Activated CD4-positive, alpha-beta T cell treated with anti-CD3 and anti-CD28 coated beads for 24 hours (primary cell): ENCODE results near the gene KDSR.

ENCODE experiments used
- DNase-seq, 2 donors: peaks; one replicate each; pipeline ENCODE4 v3.0.0-alpha.2; 2020; ENCODE audit warnings: low read depth in 2 of 2

Gene KDSR

DNA sequence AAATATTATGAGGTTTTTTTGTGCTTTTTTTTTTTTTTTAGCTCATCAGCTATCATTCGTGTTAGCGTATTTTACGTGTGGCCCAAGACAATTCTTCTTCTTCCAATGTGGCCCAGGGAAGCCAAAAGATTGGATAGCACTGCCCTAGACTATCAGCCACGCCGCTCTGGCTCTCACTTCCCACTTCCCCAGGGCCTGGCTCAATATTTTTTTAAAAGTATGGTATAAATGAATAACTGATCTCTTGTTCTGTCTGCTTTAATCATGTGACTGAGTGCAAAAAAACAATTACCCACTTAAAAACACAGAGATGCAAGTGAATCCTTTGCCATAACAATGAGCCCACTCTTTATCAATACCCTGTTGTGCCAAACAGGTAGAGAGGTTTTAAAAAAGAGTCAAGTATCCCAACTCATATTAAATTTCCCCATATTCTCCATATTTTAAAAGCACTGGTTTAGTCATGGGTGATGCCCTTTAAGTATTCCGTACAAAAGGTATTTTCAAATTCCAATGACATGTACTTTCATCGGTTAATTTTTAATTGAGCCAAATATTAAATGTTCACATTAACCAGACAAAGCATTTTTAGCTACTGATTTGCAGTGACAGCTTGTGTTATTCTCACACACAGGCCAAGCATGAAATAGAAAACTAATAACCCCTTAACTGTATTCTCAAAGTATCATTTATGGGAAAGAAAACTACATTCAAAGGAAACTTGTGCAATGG lies 60.0 kb downstream of the KDSR start:
- DNase-seq: no peak

DNA sequence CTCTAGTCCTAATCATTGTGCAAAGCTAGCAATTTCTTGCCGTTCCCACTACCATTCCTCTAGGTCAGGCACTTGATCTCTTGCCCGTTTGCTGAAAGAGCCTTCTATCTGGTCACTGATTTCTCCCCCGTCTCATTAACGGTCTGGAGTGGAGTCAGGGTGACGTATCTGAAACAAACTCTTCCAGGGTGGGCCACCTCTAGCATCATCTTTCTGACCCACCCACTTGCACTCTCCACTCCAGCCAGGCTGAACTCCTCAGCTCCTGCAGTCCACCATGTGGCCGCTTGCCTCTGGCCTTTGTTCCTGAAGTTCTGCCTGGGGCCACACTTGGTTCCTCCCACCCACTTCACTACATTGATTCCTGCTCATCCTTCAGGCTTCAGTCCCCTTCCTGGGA lies 60.8 kb downstream of the KDSR start:
- no peak for DNase-seq

DNA sequence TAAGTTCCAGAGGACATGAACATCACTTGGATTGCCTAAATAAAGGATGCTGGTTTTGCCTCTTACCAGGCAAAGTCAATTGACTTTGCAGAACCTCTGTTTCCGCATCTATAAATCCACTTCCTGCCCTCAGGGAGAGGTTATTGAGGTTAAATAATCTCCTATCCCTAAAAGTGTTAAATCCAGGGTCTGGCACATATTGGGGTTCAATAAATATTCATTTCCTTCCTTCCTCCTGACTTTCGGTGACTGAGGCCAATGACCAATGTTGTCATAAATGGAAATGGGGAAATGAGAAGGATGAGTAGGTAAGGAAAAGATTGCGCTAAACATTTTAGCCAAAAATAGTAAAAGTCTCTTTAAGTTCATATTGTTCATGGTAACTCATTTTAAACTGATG lies 63.5 kb downstream of the KDSR start:
- no peak for DNase-seq

DNA sequence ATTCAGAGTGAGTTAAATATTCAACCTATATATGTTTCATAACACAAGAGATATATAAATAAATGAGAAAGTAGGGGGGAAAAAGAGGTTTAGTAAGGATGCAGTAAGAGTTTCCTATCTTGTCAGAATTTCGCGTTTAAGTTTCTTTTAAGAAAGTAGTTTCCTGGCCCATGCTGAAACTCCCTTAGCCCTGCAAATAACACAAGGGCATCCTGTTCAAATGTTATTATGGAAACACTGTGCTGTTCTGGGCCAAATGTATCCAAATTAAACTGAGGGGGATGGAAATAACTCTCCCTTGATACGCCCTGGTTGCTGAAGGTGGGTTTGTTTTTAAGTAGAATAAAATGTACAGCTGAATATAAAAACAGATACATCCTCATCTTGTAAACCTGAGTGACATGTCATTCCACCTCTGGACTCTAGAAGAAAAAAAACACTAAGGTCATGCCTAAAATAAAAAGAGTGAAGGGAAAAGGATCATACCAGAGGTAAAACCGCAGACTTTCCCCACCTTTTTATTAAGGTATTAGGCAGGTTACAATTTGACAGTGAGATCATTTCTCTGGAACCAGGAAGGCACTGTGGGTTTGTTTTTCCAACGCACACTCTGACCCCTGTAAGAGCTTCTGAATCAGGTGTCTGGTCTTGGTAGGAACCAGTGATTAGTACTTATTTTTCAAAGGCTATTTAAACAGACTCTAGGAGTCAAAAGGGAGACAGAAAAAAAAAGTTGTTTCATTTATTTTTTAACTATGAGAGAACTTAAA lies 64.2 kb downstream of the KDSR start:
- no peak for DNase-seq

DNA sequence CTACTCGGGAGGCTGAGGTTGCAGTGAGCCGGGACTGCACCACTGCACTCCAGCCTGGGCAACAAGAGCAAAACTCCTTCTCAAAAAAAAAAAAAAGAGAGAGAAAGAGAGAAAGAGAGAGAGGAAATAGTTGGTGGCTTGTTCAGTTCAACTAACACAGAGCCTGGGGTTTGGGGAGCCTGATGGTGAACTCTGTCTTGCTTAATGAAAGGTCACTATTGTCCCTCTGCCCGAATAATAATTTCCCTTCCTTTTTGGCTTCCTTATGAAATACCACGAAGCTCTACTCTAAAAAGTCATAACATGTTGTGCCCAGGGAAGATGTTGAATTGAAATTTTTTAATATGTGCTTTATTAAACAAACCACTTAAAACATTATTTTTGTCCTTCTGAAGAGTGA lies 64.8 kb downstream of the KDSR start:
- DNase-seq: no peak

DNA sequence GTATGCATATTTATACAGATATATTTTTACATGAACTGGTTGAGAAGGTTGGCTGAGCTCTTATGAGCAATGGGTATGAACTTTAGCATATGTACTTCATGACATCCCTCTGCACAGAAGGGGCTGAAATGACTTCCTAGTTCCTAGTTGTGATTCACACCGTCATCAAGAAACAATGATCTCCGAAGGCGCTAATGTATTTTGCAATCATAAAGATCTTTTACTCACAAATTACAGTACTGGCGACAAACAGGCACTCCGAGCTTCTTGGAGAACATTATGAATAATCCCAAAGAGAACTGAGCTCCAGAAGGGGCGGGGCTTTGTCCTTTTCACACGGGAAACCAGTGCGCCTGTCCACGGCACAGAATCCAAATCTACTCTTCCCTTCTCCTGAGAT lies 65.6 kb downstream of the KDSR start:
- no peak for DNase-seq

DNA sequence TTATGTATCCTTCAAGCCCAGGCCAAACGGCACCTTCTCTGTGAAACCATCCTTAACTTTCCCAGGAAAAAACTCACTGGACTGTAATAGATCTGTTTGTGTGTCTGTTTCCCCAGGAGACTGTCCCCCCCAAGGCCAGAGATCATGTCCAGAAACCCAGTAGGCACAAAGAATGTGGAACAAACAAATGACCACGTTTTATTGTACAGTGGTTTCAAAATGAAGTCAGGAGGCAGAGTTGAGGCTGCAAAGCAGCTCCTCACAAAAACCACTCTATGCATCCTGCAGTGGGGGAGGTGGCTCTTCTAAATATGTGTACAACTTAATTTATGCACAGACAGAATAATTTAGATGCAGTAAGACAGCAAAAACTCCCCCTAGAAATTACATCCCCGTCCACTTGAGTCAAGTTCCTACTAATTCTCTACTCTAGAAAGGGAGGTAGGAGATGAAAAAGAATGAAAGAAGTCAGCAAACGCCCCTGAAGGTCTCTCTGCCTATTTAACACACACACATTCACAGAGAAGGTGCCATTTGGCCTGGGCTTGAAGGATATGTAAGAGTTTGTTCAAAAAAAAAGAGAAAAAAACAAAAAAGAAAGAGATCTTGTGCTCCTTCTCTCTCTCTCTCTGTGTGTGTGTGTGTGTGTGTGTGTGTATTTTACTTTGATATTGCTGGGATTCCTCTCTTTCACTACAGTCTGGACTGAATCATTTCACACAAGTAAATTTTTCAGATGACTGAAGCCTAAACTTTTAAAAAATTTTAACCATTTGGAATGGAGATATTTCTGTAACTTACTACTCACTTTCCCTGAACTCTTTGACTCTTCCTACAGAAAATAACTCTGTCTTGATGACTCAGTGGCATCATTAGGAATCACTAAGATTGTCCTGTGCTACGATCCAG lies 66.9 kb downstream of the KDSR start:
- DNase-seq: no peak

DNA sequence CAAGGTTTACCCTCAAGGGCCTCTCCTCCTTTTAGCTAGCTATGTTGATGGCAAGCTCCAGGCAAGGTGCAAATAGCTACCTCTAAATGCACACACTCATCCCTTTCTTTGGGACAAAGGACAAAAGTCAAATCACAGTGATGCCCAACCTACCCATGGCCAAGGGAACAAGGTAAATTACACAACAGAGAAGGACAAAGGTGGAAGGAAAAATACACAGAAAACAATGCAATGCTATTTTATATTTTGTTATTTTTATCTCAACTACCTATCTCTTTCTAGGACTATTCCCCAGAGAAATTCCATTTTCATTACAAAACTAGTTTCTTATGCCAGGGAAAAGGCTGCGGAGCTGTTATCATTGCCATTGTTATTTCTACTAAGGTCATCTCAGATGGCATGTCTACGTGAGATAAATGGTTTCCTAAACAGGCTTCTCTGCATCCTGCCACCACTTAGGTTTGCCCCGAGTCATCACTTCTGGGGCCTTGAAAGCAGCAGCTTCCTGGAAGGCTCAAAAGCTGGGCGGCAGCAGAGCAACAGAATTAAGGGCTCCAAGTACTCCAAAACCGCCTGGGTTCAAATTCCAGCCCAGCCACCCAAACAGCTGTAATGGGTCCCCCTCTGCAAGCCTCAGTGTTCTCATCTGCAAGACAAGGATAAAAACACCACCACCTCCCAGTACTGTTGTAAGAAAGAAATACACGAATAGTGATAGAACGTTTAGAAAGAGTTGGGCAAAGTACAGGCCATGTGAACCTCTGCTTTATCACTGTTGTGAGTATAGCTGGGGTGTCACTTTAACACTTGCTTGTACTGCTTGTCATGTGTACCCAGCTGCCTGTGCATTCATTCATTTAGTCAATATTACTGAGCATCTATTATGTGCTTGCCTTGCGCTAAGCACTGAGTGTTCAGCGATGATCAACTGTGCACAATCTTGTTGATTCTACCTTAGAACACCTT lies 68.3 kb downstream of the KDSR start:
- no peak for DNase-seq

DNA sequence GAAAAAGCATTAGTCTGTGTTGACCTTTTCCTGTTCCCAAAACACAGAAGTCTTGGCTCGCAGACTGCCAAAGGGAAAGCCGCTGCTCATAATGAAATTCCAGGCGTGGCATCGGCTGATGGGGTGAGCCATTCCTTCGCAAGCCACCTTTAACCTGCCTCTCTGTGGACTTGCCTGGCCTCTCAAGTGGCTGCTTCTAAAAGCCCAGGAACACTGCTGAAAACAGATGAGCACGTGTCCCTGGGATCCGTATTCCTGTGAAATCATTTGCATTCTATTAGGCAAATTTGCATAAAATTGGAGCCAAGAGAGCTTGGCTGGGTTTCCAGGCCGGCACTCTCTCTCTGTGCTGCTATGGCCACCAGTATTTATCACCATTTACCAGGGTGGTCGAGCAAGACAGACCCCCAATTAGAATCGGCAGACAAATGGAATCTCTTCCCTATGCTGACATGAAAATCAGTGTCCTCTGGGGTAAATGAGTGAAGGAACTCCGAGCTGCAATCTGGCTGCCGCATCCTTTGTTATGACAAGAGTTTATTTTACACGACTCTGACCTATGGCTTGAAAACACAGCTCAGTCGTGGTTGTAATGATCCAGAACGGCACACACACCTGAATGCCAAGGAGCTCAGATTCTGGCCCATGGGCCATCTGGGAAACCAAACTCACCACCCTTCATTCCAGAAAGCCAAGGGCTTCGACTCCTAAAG lies 69.2 kb downstream of the KDSR start:
- DNase-seq: no peak

DNA sequence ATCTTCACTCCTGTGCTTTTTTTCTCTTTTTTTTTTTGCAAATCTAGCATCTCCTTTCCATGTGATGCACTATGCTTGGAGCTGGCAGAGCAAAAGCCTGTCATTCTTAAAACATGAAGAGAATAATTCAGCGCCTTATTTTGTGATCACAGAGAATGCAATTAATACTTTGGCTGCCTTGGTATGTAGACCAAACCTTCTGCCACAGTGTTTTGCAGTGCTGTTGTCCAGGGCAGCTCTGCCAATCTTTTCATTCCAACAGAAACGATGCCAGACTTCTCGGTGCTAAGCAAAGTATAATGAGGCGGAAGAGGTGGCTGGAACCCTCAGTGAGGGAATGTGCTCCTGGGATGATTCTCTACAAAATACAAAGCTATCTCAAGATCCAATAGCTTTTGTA lies 73.1 kb downstream of the KDSR start:
- no peak for DNase-seq

DNA sequence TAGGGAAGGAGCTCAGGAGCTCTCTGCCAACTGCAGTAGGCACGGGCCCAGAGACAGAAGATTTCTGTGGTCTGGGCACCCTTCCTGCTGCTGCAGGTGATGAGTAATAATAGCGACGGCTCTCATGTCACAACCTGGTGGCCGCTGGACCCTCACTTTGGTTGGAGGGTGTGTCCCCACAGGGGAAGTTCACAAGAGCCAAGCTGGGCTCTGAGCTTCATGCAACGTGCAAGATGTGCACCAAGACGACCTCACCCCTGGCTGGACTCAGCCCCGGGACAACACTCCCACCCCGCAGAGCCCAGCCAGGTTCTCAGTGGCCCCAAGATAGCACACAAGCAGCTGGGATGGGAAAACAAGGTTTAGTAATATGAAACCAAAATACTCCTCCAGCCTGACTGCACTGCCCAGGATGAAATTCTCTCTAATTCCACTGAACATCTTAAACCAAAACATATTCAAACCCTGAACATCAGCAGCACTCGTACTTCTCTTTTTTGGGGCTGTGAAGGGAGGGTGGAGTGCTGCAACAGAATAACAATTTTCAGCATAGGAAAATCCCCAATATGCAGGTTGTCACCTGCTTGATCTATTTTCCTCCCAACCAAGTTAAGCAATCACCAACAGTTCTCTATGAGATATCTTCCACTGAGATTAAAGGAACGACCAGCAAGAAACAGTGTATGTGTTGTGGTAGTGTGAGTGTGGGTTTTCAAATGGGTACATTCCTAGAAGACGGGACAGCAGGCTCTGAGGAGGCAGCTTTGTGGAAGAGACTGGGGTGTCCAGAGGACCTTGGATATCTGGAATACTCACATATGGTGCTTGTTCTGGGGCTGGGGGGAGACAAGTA lies 73.9 kb downstream of the KDSR start:
- no peak for DNase-seq

DNA sequence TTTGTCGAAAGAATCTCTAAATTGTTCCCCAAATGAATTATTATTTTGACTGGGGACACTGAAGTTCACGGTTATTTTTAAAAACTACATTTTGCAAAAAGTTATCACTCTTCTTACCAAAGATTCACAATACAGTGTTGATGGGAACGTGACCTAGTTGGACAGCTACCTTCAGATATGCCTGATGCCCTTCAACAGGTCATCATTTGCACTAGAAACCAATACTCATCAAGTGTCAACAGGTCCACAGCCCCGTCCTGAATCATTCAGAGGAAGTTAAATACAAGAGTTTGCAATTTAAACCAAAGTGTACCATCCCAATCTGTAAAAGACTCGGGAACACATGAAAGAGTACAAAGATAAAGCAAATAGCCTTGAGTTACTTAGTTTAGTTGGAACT lies 75.7 kb downstream of the KDSR start:
- no peak for DNase-seq

DNA sequence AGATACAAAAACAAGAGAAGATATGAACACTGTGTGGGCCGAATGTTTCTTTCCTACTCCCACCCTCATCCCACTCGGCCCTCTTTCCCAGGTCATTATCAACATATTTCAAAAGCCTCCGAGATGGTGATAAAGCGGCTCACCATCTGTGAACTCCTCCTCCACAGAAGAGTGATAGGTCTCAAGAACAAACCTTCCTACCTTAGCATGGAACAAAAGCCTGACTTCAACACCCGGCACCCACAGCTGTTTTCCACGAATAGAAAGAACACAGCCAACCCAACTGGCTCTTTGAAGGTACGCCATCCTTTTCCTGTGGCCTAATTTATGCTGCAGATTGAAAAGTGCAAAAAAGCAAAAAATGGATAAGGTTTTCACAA lies 76.2 kb downstream of the KDSR start:
- no peak for DNase-seq

DNA sequence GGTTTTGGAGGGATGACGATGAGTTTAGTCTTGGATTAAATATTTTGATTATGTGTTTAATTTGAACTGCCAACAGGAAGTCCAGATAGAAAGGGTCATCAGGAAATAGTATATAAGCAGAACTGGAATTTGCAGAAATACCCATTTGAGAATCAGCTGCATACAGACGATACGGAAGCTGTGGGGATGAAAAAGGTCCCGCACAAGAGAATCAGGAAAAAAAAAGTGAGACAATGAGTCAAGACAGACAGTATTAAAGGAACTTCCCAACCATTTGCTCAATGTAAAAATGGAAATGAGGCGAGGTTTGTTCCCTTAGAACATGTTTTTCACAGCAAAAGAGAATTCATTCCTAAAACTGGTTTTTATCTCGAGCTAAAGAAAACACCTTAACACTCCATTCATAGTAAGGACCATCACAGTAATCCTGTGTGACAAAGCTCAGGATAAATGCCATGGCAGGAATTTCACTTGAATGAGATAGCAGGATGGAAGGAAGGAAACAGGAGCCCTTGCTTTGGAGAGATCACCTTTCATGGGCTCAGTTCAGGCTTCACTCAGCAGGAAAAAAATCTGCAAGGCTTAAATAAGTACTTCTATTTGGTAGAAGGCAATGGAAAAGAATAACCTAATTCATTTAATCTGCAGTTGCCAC lies 76.7 kb downstream of the KDSR start:
- DNase-seq: no peak

DNA sequence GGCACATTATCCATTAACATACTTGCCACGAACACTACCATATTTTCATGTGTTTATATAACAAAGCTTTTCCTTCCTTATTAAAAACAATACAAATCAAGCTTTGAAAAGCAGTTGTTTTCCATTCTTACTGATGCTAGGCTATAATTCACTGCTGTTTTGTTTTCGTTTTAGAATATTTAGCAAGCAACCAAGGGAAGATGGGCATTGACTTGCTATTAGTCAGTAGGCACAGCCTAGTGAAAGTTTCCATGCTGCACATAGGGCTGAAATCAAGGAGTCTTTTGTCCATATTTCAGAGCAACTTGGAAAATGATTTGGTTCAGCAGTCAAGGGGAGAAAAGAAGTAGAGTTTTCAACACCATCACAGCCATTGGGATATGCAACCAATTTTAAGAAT lies 78.7 kb downstream of the KDSR start:
- no peak for DNase-seq

DNA sequence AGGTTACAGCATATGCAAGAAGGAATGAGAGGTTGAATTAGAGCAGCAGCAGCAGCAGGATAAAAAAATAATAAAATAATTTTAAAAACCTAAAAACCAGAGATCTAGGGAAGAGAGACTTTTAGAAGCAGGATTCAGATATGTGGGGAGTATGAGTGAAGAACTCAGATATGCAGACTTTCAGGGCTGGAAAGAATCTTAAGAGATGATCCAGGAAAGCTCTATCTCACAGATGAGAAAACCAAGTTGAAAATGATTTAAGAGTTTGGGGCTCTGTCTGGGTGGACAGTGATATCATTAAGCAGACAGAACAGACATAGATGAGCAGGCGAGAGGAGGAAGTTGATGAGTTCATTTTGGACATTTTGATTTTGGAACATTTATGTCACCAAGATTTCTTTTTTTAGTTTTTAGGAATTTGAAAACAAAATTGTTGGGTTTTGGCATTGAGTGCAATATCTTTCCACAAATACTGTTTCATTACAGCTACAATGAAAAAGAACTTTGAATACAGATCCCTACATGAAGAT lies 79.2 kb downstream of the KDSR start:
- no peak for DNase-seq

DNA sequence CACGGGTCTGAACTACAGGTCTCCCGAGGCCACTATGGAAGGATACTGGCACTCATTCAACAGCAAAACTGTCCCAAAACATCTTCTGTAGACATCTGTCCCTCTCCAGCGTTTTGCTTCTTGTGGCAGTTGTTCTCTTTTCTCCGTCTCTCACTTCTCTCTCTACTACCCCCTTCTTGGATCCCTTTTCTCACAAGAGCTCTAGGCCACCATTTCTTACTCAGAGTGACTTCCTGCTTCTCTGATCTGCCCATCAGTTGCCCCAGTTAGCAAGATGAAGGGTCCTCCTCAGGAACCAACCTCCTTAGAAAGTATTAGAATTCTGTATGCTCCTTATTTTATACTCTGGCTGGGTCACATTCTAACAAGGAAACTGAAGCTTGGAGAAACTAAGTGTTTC lies 80.1 kb downstream of the KDSR start:
- no peak for DNase-seq

DNA sequence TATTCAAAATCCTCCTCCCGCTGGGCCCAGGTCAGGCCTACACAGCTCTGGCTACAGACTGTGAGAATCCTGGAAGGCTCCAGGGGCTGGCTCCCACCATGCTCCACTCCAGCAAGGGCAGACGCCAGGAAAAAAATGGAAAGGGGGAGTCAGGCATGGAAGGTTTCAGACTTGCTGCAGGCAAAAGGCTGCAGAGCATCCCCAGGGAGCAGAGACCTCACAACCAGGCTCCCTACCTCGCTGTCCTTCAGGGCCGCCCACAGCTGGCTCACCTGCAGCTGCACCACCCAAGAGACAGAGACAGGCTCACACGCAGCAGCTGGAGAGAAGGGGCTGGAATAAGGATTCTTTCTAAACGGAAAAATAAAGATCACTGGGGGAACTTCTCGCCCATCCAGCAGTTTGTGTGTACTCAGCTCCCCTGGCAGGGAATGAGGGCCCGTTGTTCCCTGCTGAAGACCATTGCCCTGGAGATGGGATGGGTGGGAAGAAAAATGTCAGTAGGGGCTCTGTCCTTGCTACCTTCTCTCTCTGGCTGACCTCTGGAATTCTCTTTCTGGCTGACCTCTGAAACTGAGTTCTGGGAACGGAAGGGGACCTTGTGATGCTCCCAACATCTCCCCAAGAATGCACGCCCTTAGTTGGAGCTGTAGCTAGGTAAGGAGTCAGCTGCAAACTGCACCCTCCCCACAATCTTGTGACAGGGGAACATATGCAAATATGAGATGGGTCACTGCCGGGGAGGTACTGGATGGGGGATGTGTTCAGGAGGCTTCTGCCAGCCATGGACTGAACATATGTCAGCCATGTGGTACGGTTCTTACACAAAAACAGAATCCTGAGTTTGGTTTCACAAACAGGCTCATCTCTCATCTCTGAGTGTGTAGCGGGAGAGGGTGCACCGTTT lies 81.9 kb downstream of the KDSR start:
- no peak for DNase-seq
